Breast epithelium (tissue), 3 donors: Measurements from ENCODE around the gene RABEP2.

Experiments used
- POLR2A ChIP-seq: fragments of 450-650 bp; IDR thresholded peaks from one replicate; pipeline ENCODE4 v1.6.1; 2016; ENCODE audit warnings: antibody characterized with exemption, mild to moderate bottlenecking, moderate library complexity
- POLR2AphosphoS5 ChIP-seq, 3 donors: sonication (generic); formaldehyde crosslinking; IDR thresholded peaks; one replicate each; pipeline ENCODE4 v1.6.1; 2017; ENCODE audit warnings: antibody characterized with exemption in 3 of 3
- TF ChIP-seq, protein P1 (sequence below), 3 donors: fragments of 450-650 bp; IDR thresholded peaks; one replicate each; pipeline ENCODE4 v1.5.1; 2016 to 2017; ENCODE audit warnings: antibody characterized with exemption in 3 of 3, mild to moderate bottlenecking in 3 of 3, moderate library complexity in 3 of 3

DNA sequence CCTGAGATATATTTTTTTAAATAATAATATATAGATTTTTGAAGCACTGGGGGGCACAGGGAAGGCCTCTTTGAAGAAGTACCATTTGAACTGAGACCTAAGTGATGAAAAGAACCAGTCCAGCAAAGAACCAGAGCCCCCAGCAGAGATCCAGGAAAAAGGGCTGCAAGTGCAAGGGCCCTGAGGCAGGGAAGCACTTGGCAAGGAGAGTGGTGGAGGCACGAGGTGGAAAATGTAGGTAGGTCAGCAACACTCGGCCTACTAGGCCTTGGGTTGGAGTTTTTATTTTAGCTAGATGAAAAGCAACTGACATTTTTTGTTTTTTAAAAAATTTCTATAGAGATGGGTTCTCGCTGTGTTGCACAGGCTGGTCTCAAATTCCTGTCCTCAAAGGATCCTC, 5.2 kb upstream of the RABEP2 start:
- TF ChIP-seq, protein P1, sequence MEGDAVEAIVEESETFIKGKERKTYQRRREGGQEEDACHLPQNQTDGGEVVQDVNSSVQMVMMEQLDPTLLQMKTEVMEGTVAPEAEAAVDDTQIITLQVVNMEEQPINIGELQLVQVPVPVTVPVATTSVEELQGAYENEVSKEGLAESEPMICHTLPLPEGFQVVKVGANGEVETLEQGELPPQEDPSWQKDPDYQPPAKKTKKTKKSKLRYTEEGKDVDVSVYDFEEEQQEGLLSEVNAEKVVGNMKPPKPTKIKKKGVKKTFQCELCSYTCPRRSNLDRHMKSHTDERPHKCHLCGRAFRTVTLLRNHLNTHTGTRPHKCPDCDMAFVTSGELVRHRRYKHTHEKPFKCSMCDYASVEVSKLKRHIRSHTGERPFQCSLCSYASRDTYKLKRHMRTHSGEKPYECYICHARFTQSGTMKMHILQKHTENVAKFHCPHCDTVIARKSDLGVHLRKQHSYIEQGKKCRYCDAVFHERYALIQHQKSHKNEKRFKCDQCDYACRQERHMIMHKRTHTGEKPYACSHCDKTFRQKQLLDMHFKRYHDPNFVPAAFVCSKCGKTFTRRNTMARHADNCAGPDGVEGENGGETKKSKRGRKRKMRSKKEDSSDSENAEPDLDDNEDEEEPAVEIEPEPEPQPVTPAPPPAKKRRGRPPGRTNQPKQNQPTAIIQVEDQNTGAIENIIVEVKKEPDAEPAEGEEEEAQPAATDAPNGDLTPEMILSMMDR (IDR thresholded peaks at IDR 0.05) = no peak
- TF ChIP-seq POLR2A = no peak
- TF ChIP-seq POLR2AphosphoS5 (IDR thresholded peaks at IDR 0.05) = no peak
